Measurements from ENCODE around the gene TGFBR1. TPM values are rescaled to one million over a fixed set of nuclear protein-coding genes. Genes with fewer than 3 reads are reported as not detected.

Gene TGFBR1
- total RNA-seq, 1 donor from 2014 or later: 30.6 TPM

GRCh38 chr9:99116003-99116411 is 11.1 kb downstream of the TGFBR1 start:
- Mint-ChIP-seq H3K27me3 (ENCODE audit: low read depth) (no peaks in the 10 kb centered on the region), H3K4me1 (ENCODE audit: low read depth) (peaks cover 63% of the 10 kb centered on the region), H3K9me3 (no peaks in the 10 kb centered on the region), H3K27ac (no peak overlapping the region), H3K36me3 (ENCODE audit: low read depth) (peaks cover 14% of the 10 kb centered on the region), H3K4me3 (ENCODE audit: low read depth) (no peak overlapping the region)
- intact Hi-C loops (cut with micrococcal nuclease): loop anchor here (5.0 kb wide), 1 partner anchor 36 kb away; no protein-coding TSS in a partner anchor
- DNase-seq (ENCODE audit: low spot score): no peak

GRCh38 chr9:99118782-99119466 is 14.0 kb downstream of the TGFBR1 start:
- intact Hi-C loops (cut with micrococcal nuclease): loop anchor here (1.0 to 5.0 kb wide), 4 partner anchors 9 to 61 kb away; partner anchors contain the start of gene TGFBR1
- H3K36me3 Mint-ChIP-seq (ENCODE audit: low read depth): peaks cover 27% of the 10 kb centered on the region
- peak overlapping the region; percentile 66 for H3K4me3 Mint-ChIP-seq (ENCODE audit: low read depth)

GRCh38 chr9:99119976-99120655 is 15.2 kb downstream of the TGFBR1 start:
- no peaks in the 10 kb centered on the region for H3K27me3 Mint-ChIP-seq (ENCODE audit: low read depth)
- H3K36me3 Mint-ChIP-seq (ENCODE audit: low read depth): peaks cover 34% of the 10 kb centered on the region
- H3K27ac Mint-ChIP-seq: no peak overlapping the region
- no peak for DNase-seq (ENCODE audit: low spot score)
- intact Hi-C loops (cut with micrococcal nuclease): loop anchor here (1.0 to 5.0 kb wide), 4 partner anchors 8 to 62 kb away; partner anchors contain the start of gene TGFBR1
- H3K9me3 Mint-ChIP-seq: no peaks in the 10 kb centered on the region
- H3K4me1 Mint-ChIP-seq (ENCODE audit: low read depth): peaks cover 52% of the 10 kb centered on the region
- H3K4me3 Mint-ChIP-seq (ENCODE audit: low read depth): no peak overlapping the region

More at GRCh38 chr9:99118782-99119466, 14.0 kb downstream of the TGFBR1 start:
- DNase-seq (ENCODE audit: low spot score): peak; percentile 49
- H3K27me3 Mint-ChIP-seq (ENCODE audit: low read depth): no peaks in the 10 kb centered on the region
- H3K27ac Mint-ChIP-seq: peak overlapping the region; percentile 77
- H3K4me1 Mint-ChIP-seq (ENCODE audit: low read depth): peaks cover 59% of the 10 kb centered on the region
- no peaks in the 10 kb centered on the region for H3K9me3 Mint-ChIP-seq

- Mint-ChIP-seq H3K9me3 (peaks cover 5% of the 10 kb centered on the region), H3K27me3 (ENCODE audit: low read depth) (no peaks in the 10 kb centered on the region), H3K27ac (no peak overlapping the region), H3K36me3 (ENCODE audit: low read depth) (peaks cover 43% of the 10 kb centered on the region), H3K4me1 (ENCODE audit: low read depth) (peaks cover 56% of the 10 kb centered on the region), H3K4me3 (ENCODE audit: low read depth) (no peak overlapping the region)
- no peak for DNase-seq (ENCODE audit: low spot score)
- intact Hi-C loops (cut with micrococcal nuclease): no loop called here
These were observed 16.7 kb downstream of the TGFBR1 start for GRCh38 chr9:99121604-99122003.

- H3K9me3 Mint-ChIP-seq: peaks cover 5% of the 10 kb centered on the region
- no peaks in the 10 kb centered on the region for H3K27me3 Mint-ChIP-seq (ENCODE audit: low read depth)
- no peak overlapping the region for H3K4me3 Mint-ChIP-seq (ENCODE audit: low read depth)
- DNase-seq (ENCODE audit: low spot score): no peak
- intact Hi-C loops (cut with micrococcal nuclease): no loop called here
- H3K27ac Mint-ChIP-seq: no peak overlapping the region
- peaks cover 58% of the 10 kb centered on the region for H3K4me1 Mint-ChIP-seq (ENCODE audit: low read depth)
- peaks cover 61% of the 10 kb centered on the region for H3K36me3 Mint-ChIP-seq (ENCODE audit: low read depth)
These were observed 19.8 kb downstream of the TGFBR1 start for GRCh38 chr9:99124534-99125255.

GRCh38 chr9:99125446-99125845 is 20.5 kb downstream of the TGFBR1 start:
- H3K27ac Mint-ChIP-seq: no peak overlapping the region
- DNase-seq (ENCODE audit: low spot score): no peak
- H3K9me3 Mint-ChIP-seq: peaks cover 5% of the 10 kb centered on the region
- intact Hi-C loops (cut with micrococcal nuclease): no loop called here
- H3K4me3 Mint-ChIP-seq (ENCODE audit: low read depth): no peak overlapping the region
- peaks cover 67% of the 10 kb centered on the region for H3K36me3 Mint-ChIP-seq (ENCODE audit: low read depth)
- peaks cover 57% of the 10 kb centered on the region for H3K4me1 Mint-ChIP-seq (ENCODE audit: low read depth)
- no peaks in the 10 kb centered on the region for H3K27me3 Mint-ChIP-seq (ENCODE audit: low read depth)

- Mint-ChIP-seq H3K4me3 (ENCODE audit: low read depth) (no peak overlapping the region), H3K27ac (no peak overlapping the region), H3K4me1 (ENCODE audit: low read depth) (peaks cover 53% of the 10 kb centered on the region), H3K36me3 (ENCODE audit: low read depth) (peaks cover 69% of the 10 kb centered on the region), H3K9me3 (peaks cover 5% of the 10 kb centered on the region), H3K27me3 (ENCODE audit: low read depth) (no peaks in the 10 kb centered on the region)
- intact Hi-C loops (cut with micrococcal nuclease): no loop called here
- no peak for DNase-seq (ENCODE audit: low spot score)
These were observed 21.4 kb downstream of the TGFBR1 start for GRCh38 chr9:99126312-99126711.

- H3K36me3 Mint-ChIP-seq (ENCODE audit: low read depth): peaks cover 67% of the 10 kb centered on the region
- no peaks in the 10 kb centered on the region for H3K27me3 Mint-ChIP-seq (ENCODE audit: low read depth)
- intact Hi-C loops (cut with micrococcal nuclease): loop anchor here (1.0 kb wide), 1 partner anchor 8 kb away; no protein-coding TSS in a partner anchor
- no peak overlapping the region for H3K27ac Mint-ChIP-seq
- peaks cover 5% of the 10 kb centered on the region for H3K9me3 Mint-ChIP-seq
- no peak overlapping the region for H3K4me3 Mint-ChIP-seq (ENCODE audit: low read depth)
- H3K4me1 Mint-ChIP-seq (ENCODE audit: low read depth): peaks cover 43% of the 10 kb centered on the region
- DNase-seq (ENCODE audit: low spot score): no peak
These were observed 22.6 kb downstream of the TGFBR1 start for GRCh38 chr9:99127356-99128132.

GRCh38 chr9:99128133-99128406 is 23.2 kb downstream of the TGFBR1 start:
- peaks cover 44% of the 10 kb centered on the region for H3K4me1 Mint-ChIP-seq (ENCODE audit: low read depth)
- DNase-seq (ENCODE audit: low spot score): no peak

GRCh38 chr9:99129091-99129490 is 24.2 kb downstream of the TGFBR1 start:
- H3K27me3 Mint-ChIP-seq (ENCODE audit: low read depth): no peaks in the 10 kb centered on the region
- H3K9me3 Mint-ChIP-seq: peaks cover 5% of the 10 kb centered on the region
- DNase-seq (ENCODE audit: low spot score): no peak
- peaks cover 72% of the 10 kb centered on the region for H3K36me3 Mint-ChIP-seq (ENCODE audit: low read depth)
- no peak overlapping the region for H3K4me3 Mint-ChIP-seq (ENCODE audit: low read depth)
- H3K4me1 Mint-ChIP-seq (ENCODE audit: low read depth): peaks cover 45% of the 10 kb centered on the region
- intact Hi-C loops (cut with micrococcal nuclease): no loop called here
- H3K27ac Mint-ChIP-seq: no peak overlapping the region

More at GRCh38 chr9:99128133-99128406, 23.2 kb downstream of the TGFBR1 start:
- Mint-ChIP-seq H3K4me3 (ENCODE audit: low read depth) (no peak overlapping the region), H3K36me3 (ENCODE audit: low read depth) (peaks cover 72% of the 10 kb centered on the region), H3K27me3 (ENCODE audit: low read depth) (no peaks in the 10 kb centered on the region), H3K27ac (no peak overlapping the region), H3K9me3 (peaks cover 5% of the 10 kb centered on the region)
- intact Hi-C loops (cut with micrococcal nuclease): loop anchor here (1.0 kb wide), 1 partner anchor 9 kb away; no protein-coding TSS in a partner anchor

GRCh38 chr9:99130069-99130468 is 25.2 kb downstream of the TGFBR1 start:
- Mint-ChIP-seq H3K27ac (no peak overlapping the region), H3K36me3 (ENCODE audit: low read depth) (peaks cover 70% of the 10 kb centered on the region), H3K27me3 (ENCODE audit: low read depth) (no peaks in the 10 kb centered on the region), H3K4me3 (ENCODE audit: low read depth) (no peak overlapping the region), H3K9me3 (peaks cover 5% of the 10 kb centered on the region), H3K4me1 (ENCODE audit: low read depth) (peaks cover 50% of the 10 kb centered on the region)
- DNase-seq (ENCODE audit: low spot score): no peak
- intact Hi-C loops (cut with micrococcal nuclease): no loop called here

GRCh38 chr9:99133145-99133544 is 28.2 kb downstream of the TGFBR1 start:
- intact Hi-C loops (cut with micrococcal nuclease): no loop called here
- Mint-ChIP-seq H3K4me1 (ENCODE audit: low read depth) (peaks cover 53% of the 10 kb centered on the region), H3K27me3 (ENCODE audit: low read depth) (no peaks in the 10 kb centered on the region), H3K9me3 (no peaks in the 10 kb centered on the region), H3K36me3 (ENCODE audit: low read depth) (peaks cover 56% of the 10 kb centered on the region), H3K27ac (no peak overlapping the region), H3K4me3 (ENCODE audit: low read depth) (no peak overlapping the region)
- DNase-seq (ENCODE audit: low spot score): no peak
